Testis (tissue), 3 donors: Measurements from ENCODE around the gene FARP2. TPM values are rescaled to one million over a fixed set of nuclear protein-coding genes. Genes with fewer than 3 reads are reported as not detected.

Experiments
- DNase-seq: peaks from one replicate; pipeline ENCODE4 v3.0.0-alpha.2; 2019
- H3K27ac ChIP-seq, 2 donors: fragments of 200-600 bp; sonication (generic); one replicate each; pipeline ENCODE4 v1.5.1; 2019
- H3K27me3 ChIP-seq: fragments of 200-600 bp; sonication (generic); one replicate; pipeline ENCODE4 v1.5.1; 2019
- H3K36me3 ChIP-seq: fragments of 200-600 bp; sonication (generic); one replicate; pipeline ENCODE4 v1.5.1; 2017; ENCODE audit warnings: low read depth; ENCODE audit errors: missing control alignments
- H3K4me1 ChIP-seq: fragments of 200-600 bp; sonication (generic); one replicate; pipeline ENCODE4 v1.5.1; 2019
- H3K4me3 ChIP-seq, 2 donors: fragments of 200-600 bp; sonication (generic); one replicate each; pipeline ENCODE4 v1.5.1; 2017 to 2019
- H3K9me3 ChIP-seq: fragments of 200-600 bp; sonication (generic); one replicate; pipeline ENCODE4 v1.5.1; 2017
- CTCF ChIP-seq, 3 experiments: fragments of 450-650 bp in 2 of 3; fragments of 200-600 bp in 1 of 3; sonication (generic) in 1 of 3; IDR thresholded peaks; one replicate each; pipeline ENCODE4 v1.5.1; 2016 to 2019; ENCODE audit warnings: antibody characterized with exemption in 3 of 3, mild to moderate bottlenecking in 2 of 3, moderate library complexity in 1 of 3
- POLR2A ChIP-seq: fragments of 450-650 bp; IDR thresholded peaks from one replicate; pipeline ENCODE4 v1.6.1; 2017; ENCODE audit warnings: antibody characterized with exemption, mild to moderate bottlenecking, moderate library complexity
- WGBS, 2 donors: methylation state at CpG; one replicate each; pipeline ENCODE4 v1.1.5; 2018; 5-methylcytosine and 5-hydroxymethylcytosine counted together
- intact Hi-C: fragments of 100-400 bp; cut with DNase I; formaldehyde crosslinking; loops from one replicate; pipeline ENCODE4 v1.15.1; 2023; ENCODE audit warnings: low total_unique reads
- polyA plus RNA-seq: library from polyadenylated mRNA; stranded (reverse); fragments of 350-450 nt; fragmentation: Illumina TruSeq; extraction: RNeasy Lipid Tissue Mini Kit (QIAGEN cat#74804); gene quantifications from one replicate; pipeline ENCODE4 v1.2.3, GENCODE V29; 2014; ENCODE audit warnings: low read depth, low replicate concordance; ENCODE audit not compliant: insufficient read depth
- total RNA-seq, 2 donors: library from RNA; depleted of rRNA; stranded (reverse); fragments of >200 nt; gene quantifications; one replicate each; pipeline ENCODE4 v1.2.3, GENCODE V29; 2016

The FARP2 gene
- total and polyA plus RNA-seq, 3 donors from 2014 or later = 69.8 to 145 (median 78.1) TPM

- Histone ChIP-seq H3K9me3 (no peaks in the 10 kb centered on the region), H3K27ac (peak within 1 kb of the TSS; percentile 67 to 84), H3K36me3 (no peaks in the 10 kb centered on the region), H3K4me1 (peaks cover 21% of the 10 kb centered on the region), H3K4me3 (peak within 1 kb of the TSS; percentile 83 to 98), H3K27me3 (no peaks in the 10 kb centered on the region)
- peak; percentile 97 for DNase-seq
- 0% methylated on average over 27 of the region's 122 CpGs; no CpG with 5 or more reads in 1 of the 2 donors for WGBS, 2 donors
- intact Hi-C loops = no loop called here
- TF ChIP-seq CTCF (IDR thresholded peaks at IDR 0.05) = no peak
- no peak for TF ChIP-seq POLR2A
Measured at GRCh38 chr2:241508240-241509154, 152.4 kb downstream of the FARP2 start, which contains the start of gene STK25. TSS of gene STK25 (minus strand) at chr2:241508584. CDS start at chr2:241508035, 549 bp downstream.

GRCh38 chr2:241509155-241509784 lies 153.2 kb downstream of the FARP2 start:
- intact Hi-C loops = no loop called here
- TF ChIP-seq CTCF (IDR thresholded peaks at IDR 0.05) (no peak), POLR2A (no peak)
- H3K9me3 ChIP-seq = no peaks in the 10 kb centered on the region
- peaks cover 21% of the 10 kb centered on the region for H3K4me1 ChIP-seq
- H3K4me3 ChIP-seq = peak overlapping the region; percentile 83 to 98
- no peaks in the 10 kb centered on the region for H3K27me3 ChIP-seq
- H3K27ac ChIP-seq = peak overlapping the region; percentile 67 to 84
- no peaks in the 10 kb centered on the region for H3K36me3 ChIP-seq
- DNase-seq = no peak
- WGBS, 2 donors = 16 to 32% methylated on average over 8 to 24 of the region's 24 CpGs

- Histone ChIP-seq H3K36me3 (no peaks in the 10 kb centered on the region), H3K4me1 (peaks cover 17% of the 10 kb centered on the region), H3K9me3 (no peaks in the 10 kb centered on the region), H3K4me3 (no peak overlapping the region), H3K27ac (no peak overlapping the region), H3K27me3 (no peaks in the 10 kb centered on the region)
- intact Hi-C loops = no loop called here
- 88 to 94% methylated on average over 6 of the region's 6 CpGs for WGBS, 2 donors
- DNase-seq = no peak
- TF ChIP-seq CTCF (IDR thresholded peaks at IDR 0.05) (no peak), POLR2A (no peak)
Measured at GRCh38 chr2:241511091-241511741, 155.1 kb downstream of the FARP2 start.

DNA sequence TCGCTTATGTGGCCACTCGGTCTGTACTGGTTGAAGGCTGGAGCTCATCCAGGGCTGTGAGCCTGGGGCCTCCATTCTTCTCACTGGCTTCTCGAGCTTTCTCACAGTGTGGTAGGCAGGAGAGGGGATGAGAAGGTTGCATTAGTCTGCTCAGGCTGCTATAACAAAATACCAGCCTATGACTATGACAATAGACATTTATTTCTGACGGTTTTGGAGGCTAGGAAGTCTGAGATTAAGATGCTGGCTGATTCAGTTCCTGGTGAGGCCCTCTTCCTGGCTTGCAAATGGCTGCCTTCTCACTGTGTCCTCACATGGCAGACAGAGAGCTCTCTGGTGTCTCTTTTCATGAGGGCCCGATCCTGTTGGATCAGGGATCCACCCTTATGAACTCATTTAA lies 158.5 kb downstream of the FARP2 start:
- peaks cover under 1% of the 10 kb centered on the region for H3K4me1 ChIP-seq
- H3K27ac ChIP-seq = no peak overlapping the region
- no peaks in the 10 kb centered on the region for H3K36me3 ChIP-seq
- WGBS, 2 donors = 72 to 73% methylated on average over 4 to 5 of the region's 5 CpGs
- intact Hi-C loops = no loop called here
- no peaks in the 10 kb centered on the region for H3K27me3 ChIP-seq
- TF ChIP-seq POLR2A (no peak), CTCF (IDR thresholded peaks at IDR 0.05) (no peak)
- no peak for DNase-seq
- H3K9me3 ChIP-seq = no peaks in the 10 kb centered on the region
- no peak overlapping the region for H3K4me3 ChIP-seq
